HL-60 (cell line): ENCODE results near the gene LEUTX.

Experiments
- CTCF ChIP-seq: IDR thresholded peaks from one replicate; pipeline ENCODE4 v1.5.1; 2011; ENCODE audit warnings: low read length, control low read depth, inconsistent platforms; ENCODE audit not compliant: insufficient read depth
- GABPA ChIP-seq: IDR thresholded peaks from 2 replicates; pipeline ENCODE4 v1.6.1; 2012; ENCODE audit warnings: low read depth
- POLR2AphosphoS5 ChIP-seq: IDR thresholded peaks from 2 replicates; pipeline ENCODE4 v1.6.1; 2012; ENCODE audit warnings: low read depth
- SPI1 ChIP-seq: IDR thresholded peaks from 2 replicates; pipeline ENCODE4 v1.6.1; 2012; ENCODE audit warnings: low read depth, mild to moderate bottlenecking, borderline replicate concordance
- TF ChIP-seq, protein P1 (sequence below): IDR thresholded peaks from 2 replicates; pipeline ENCODE4 v1.6.1; 2012; ENCODE audit warnings: low read depth; ENCODE audit not compliant: insufficient replicate concordance

DNA sequence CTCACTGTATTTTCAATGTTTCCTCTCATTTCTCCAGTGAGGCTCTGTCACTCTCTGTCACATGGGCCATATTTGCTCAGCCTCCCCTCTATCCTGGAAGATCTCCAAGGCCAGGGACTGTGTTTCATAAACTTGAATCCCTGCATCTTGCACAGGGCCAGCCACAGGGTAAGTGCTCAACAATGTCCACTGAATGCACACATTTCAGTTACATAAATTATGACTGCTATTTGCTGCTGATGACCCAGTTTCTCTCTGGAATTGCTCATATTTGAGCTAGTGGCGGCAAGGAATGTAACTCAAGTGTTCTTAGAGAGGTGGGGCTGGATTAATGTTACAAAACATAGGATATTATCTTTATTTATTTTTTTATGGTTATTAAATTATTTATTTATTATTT, 47.0 kb upstream of the LEUTX start:
- no peak for TF ChIP-seq CTCF
- TF ChIP-seq, protein P1, sequence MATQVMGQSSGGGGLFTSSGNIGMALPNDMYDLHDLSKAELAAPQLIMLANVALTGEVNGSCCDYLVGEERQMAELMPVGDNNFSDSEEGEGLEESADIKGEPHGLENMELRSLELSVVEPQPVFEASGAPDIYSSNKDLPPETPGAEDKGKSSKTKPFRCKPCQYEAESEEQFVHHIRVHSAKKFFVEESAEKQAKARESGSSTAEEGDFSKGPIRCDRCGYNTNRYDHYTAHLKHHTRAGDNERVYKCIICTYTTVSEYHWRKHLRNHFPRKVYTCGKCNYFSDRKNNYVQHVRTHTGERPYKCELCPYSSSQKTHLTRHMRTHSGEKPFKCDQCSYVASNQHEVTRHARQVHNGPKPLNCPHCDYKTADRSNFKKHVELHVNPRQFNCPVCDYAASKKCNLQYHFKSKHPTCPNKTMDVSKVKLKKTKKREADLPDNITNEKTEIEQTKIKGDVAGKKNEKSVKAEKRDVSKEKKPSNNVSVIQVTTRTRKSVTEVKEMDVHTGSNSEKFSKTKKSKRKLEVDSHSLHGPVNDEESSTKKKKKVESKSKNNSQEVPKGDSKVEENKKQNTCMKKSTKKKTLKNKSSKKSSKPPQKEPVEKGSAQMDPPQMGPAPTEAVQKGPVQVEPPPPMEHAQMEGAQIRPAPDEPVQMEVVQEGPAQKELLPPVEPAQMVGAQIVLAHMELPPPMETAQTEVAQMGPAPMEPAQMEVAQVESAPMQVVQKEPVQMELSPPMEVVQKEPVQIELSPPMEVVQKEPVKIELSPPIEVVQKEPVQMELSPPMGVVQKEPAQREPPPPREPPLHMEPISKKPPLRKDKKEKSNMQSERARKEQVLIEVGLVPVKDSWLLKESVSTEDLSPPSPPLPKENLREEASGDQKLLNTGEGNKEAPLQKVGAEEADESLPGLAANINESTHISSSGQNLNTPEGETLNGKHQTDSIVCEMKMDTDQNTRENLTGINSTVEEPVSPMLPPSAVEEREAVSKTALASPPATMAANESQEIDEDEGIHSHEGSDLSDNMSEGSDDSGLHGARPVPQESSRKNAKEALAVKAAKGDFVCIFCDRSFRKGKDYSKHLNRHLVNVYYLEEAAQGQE: no peak
- no peak for TF ChIP-seq GABPA
- no peak for TF ChIP-seq POLR2AphosphoS5
- no peak for TF ChIP-seq SPI1
